ENCODE data around the gene RXRB. TPM values are rescaled to one million over a fixed set of nuclear protein-coding genes. Genes with fewer than 3 reads are reported as not detected.

Gene RXRB
- total and polyA plus RNA-seq, 2 of the 13 experiments (the other 11 are each of a cell fraction or from before 2014, with no cell fraction given), result 26.7 to 55.7 TPM

DNA sequence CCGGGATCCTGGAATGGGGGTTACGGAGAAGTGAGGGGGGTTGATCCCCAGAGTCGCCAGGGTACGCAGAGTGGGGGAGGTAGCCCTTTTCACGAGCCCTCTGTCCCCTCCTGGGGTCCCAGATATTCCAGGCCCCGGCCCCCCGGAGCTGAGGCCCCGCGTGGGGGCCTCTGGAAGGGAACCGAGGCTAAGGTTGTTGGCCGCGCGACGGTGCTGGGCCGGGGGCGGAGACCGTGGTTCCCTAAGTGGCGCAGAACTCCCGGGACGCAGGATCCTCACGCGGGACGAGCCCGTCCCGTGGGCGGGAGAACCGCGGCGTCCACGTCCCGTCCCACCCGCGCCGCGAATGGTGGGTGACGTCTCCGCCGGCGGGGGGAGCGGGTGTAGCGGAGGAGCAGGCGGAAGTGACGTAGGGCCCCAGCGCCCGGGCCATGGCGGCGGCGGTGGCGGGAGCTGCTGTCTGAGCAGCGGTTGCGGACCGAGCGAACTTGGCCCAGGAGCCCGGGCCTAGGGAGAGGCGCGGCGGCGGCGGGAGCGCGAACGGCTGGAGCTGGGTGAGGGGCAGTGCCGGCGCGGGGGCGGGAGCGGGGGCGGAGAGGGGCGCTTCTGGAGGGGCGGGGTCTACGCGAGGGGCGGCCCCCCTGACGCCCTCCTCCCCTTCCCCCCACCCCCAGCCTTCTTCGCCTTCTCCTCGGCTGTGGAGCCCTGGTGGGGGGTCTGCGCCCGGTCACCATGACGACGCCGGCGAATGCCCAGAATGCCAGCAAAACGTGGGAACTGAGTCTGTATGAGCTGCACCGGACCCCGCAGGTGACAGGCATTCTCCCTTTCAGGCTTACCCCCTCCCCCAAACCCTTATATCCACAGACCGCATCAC, 7.9 kb upstream of the RXRB start, which contains the start of gene RING1 (continued):
- TF ChIP-seq ZNF770 (CRISPR knock-in tag; IDR thresholded peaks at IDR 0.05), result no peak
- no peak for TF ChIP-seq KIAA2018 (CRISPR knock-in tag; IDR thresholded peaks at IDR 0.05; ENCODE audit: borderline replicate concordance)
- no peak for TF ChIP-seq ZMYM3 (CRISPR knock-in tag; IDR thresholded peaks at IDR 0.05)
- no peak; the same call in 1 of the 2 replicates for TF ChIP-seq HNRNPL (IDR thresholded peaks at IDR 0.05; ENCODE audit: low read depth, low read length)
- TF ChIP-seq HMG20B (CRISPR knock-in tag; conservative IDR thresholded peaks at IDR 0.05), result peak; percentile 69
- TF ChIP-seq EED (CRISPR knock-in tag; IDR thresholded peaks at IDR 0.05), result no peak
- TF ChIP-seq ZBTB42 (CRISPR knock-in tag; IDR thresholded peaks at IDR 0.05), result peak; percentile 67; the same call in 1 of the 2 replicates
- TF ChIP-seq, protein P1, sequence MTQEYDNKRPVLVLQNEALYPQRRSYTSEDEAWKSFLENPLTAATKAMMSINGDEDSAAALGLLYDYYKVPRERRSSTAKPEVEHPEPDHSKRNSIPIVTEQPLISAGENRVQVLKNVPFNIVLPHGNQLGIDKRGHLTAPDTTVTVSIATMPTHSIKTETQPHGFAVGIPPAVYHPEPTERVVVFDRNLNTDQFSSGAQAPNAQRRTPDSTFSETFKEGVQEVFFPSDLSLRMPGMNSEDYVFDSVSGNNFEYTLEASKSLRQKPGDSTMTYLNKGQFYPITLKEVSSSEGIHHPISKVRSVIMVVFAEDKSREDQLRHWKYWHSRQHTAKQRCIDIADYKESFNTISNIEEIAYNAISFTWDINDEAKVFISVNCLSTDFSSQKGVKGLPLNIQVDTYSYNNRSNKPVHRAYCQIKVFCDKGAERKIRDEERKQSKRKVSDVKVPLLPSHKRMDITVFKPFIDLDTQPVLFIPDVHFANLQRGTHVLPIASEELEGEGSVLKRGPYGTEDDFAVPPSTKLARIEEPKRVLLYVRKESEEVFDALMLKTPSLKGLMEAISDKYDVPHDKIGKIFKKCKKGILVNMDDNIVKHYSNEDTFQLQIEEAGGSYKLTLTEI (CRISPR knock-in tag; conservative IDR thresholded peaks at IDR 0.05), result no peak
- TF ChIP-seq, protein P2, sequence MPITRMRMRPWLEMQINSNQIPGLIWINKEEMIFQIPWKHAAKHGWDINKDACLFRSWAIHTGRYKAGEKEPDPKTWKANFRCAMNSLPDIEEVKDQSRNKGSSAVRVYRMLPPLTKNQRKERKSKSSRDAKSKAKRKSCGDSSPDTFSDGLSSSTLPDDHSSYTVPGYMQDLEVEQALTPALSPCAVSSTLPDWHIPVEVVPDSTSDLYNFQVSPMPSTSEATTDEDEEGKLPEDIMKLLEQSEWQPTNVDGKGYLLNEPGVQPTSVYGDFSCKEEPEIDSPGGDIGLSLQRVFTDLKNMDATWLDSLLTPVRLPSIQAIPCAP (CRISPR knock-in tag; IDR thresholded peaks at IDR 0.05; ENCODE audit: low read depth), result no peak
- peak; percentile 88 for TF ChIP-seq MXD3 (CRISPR knock-in tag; IDR thresholded peaks at IDR 0.05)
- TF ChIP-seq THYN1 (CRISPR knock-in tag; IDR thresholded peaks at IDR 0.05; ENCODE audit: borderline replicate concordance, low read depth), result no peak
- TF ChIP-seq HNRNPK (IDR thresholded peaks at IDR 0.05; ENCODE audit: low read depth, low read length, poor library complexity, severe bottlenecking), result peak; percentile 51
- TF ChIP-seq ZNF430 (CRISPR knock-in tag; IDR thresholded peaks at IDR 0.05), result peak; percentile 76; the same call in 1 of the 2 replicates
- TF ChIP-seq AKAP8 (CRISPR knock-in tag; IDR thresholded peaks at IDR 0.05), result 0 out of 2 replicates have a peak, but pooled peaks have one; percentile 87
